Neural cell (in vitro differentiated cells): ENCODE results near the gene NAA15.

Source experiments
- CTCF ChIP-seq: fragments of 450-650 bp; IDR thresholded peaks from 2 replicates; pipeline ENCODE4 v1.5.1; 2014; ENCODE audit warnings: antibody characterized with exemption, mild to moderate bottlenecking, moderate library complexity; ENCODE audit not compliant: poor library complexity, severe bottlenecking
- EP300 ChIP-seq: fragments of 450-650 bp; conservative IDR thresholded peaks from 2 replicates; pipeline ENCODE4 v1.6.1; 2014; ENCODE audit warnings: antibody characterized with exemption, mild to moderate bottlenecking, moderate library complexity; ENCODE audit not compliant: poor library complexity, severe bottlenecking
- EZH2 ChIP-seq: fragments of 200-600, 300-800 bp; shearing (Covaris generic), sonication (generic); IDR thresholded peaks from 2 replicates; pipeline ENCODE4 v1.6.1; 2014; ENCODE audit warnings: antibody characterized with exemption, low read length, borderline replicate concordance, mild to moderate bottlenecking; ENCODE audit not compliant: insufficient read depth, poor library complexity, severe bottlenecking

DNA sequence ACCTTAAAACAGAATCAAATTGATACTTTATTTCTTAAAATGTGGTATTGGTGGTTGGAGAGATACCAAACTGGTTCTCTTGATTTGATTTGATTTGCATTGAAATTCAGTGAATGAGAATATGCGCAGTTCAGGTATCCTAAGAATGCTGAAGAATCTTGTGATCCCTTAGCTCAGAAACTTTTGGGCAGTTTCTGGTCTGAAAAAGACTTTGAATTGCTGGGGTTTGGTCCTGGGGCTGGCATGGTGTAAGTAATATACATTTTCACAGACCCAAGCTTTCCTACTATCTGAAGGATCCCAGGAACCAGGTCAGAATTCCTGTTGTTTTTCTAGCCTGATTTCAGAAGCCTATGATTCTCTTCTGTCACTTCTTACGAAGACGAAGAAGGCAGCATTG lies 159.3 kb downstream of the NAA15 start:
- no peak for TF ChIP-seq CTCF
- TF ChIP-seq EP300: no peak
- TF ChIP-seq EZH2: no peak
